HPDE6-E6E7 (cell line): ENCODE data around the gene SKA2.
"Not testable (repeated sequence)": the region's sequence is repeated elsewhere in the genome, so short reads cannot be mapped to it uniquely, and the experiment has no call there.

Experiments used
- DNase-seq: peaks from one replicate; pipeline ENCODE4 v3.0.0; 2011; ENCODE audit warnings: missing footprints; ENCODE audit errors: extremely low spot score

The SKA2 gene

GRCh38 chr17:59097876-59098275 is 57.1 kb downstream of the SKA2 start:
- DNase-seq: no peak

- no peak for DNase-seq
Measured at GRCh38 chr17:59094861-59095530, 60.0 kb downstream of the SKA2 start.

- DNase-seq: no peak
Measured at GRCh38 chr17:59093702-59094231, 61.2 kb downstream of the SKA2 start.

- DNase-seq: no peak
Measured at GRCh38 chr17:59093145-59093701, 61.8 kb downstream of the SKA2 start.

- DNase-seq: not testable (repeated sequence)
Measured at GRCh38 chr17:59090593-59090992, 64.4 kb downstream of the SKA2 start.

GRCh38 chr17:59084154-59084553 is 70.8 kb downstream of the SKA2 start:
- DNase-seq: no peak

GRCh38 chr17:59074494-59074893 is 80.5 kb downstream of the SKA2 start:
- DNase-seq: no peak

GRCh38 chr17:59073972-59074371 is 81.0 kb downstream of the SKA2 start:
- DNase-seq: no peak

GRCh38 chr17:59069856-59070255 is 85.1 kb downstream of the SKA2 start:
- no peak for DNase-seq

- no peak for DNase-seq
Measured at GRCh38 chr17:59067756-59068155, 87.2 kb downstream of the SKA2 start.

GRCh38 chr17:59067340-59067739 is 87.6 kb downstream of the SKA2 start:
- DNase-seq: no peak

GRCh38 chr17:59062509-59062908 is 92.5 kb downstream of the SKA2 start:
- DNase-seq: no peak
